ENCODE measurements around the gene NRXN2.

DNA sequence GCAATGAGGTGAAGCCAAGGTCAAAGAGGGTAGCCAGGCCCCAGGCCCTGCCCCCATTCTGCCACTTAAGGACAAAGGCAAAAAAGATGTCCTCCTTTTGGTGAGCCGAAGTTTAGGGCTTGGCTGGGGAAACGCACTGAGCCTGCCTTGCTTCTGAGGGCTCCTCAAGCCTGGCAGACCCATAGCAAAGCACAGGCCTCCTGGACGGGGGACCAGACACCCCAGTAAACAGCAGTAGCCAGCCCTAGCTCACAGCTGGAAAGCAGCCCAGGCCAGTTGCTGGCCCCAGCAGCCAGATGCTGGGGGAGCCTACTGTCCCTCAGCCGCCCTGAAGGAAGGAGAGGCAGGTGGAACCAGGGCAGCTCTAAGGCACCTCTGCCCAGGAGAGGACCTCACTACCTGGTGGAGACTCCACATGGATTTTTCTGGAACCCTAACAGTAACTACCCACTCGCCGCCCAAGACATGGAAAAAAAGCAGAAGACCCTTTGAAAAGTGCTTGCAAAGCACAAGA lies 40.6 kb upstream of the NRXN2 start:
- TF ChIP-seq, protein P1, sequence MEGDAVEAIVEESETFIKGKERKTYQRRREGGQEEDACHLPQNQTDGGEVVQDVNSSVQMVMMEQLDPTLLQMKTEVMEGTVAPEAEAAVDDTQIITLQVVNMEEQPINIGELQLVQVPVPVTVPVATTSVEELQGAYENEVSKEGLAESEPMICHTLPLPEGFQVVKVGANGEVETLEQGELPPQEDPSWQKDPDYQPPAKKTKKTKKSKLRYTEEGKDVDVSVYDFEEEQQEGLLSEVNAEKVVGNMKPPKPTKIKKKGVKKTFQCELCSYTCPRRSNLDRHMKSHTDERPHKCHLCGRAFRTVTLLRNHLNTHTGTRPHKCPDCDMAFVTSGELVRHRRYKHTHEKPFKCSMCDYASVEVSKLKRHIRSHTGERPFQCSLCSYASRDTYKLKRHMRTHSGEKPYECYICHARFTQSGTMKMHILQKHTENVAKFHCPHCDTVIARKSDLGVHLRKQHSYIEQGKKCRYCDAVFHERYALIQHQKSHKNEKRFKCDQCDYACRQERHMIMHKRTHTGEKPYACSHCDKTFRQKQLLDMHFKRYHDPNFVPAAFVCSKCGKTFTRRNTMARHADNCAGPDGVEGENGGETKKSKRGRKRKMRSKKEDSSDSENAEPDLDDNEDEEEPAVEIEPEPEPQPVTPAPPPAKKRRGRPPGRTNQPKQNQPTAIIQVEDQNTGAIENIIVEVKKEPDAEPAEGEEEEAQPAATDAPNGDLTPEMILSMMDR (tag by site-specific recombination; IDR thresholded peaks at IDR 0.05): no peak
- TF ChIP-seq YY1 (tag by site-specific recombination; IDR thresholded peaks at IDR 0.05): 0 out of 2 replicates have a peak, but pooled peaks have one; percentile 9
